Measurements from ENCODE around the gene CBFB.

DNA sequence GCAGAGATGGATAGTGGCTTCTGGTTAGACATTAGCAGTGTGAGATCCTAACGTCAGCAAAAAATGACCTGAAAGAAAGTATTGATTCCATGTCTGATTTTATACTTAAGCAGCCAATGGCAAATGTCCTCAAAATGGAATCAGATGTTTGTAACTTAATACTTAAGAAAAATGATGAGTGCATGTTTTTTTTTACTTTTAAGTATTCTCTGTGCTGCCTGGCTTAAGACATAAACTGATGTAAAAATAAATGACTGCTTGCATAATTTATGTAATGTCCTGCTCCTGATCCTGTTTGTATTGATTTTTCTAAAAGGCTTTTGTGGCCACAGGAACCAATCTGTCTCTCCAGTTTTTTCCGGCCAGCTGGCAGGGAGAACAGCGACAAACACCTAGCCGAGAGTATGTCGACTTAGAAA, 7.4 kb downstream of the CBFB start:
- TF ChIP-seq, protein P1, sequence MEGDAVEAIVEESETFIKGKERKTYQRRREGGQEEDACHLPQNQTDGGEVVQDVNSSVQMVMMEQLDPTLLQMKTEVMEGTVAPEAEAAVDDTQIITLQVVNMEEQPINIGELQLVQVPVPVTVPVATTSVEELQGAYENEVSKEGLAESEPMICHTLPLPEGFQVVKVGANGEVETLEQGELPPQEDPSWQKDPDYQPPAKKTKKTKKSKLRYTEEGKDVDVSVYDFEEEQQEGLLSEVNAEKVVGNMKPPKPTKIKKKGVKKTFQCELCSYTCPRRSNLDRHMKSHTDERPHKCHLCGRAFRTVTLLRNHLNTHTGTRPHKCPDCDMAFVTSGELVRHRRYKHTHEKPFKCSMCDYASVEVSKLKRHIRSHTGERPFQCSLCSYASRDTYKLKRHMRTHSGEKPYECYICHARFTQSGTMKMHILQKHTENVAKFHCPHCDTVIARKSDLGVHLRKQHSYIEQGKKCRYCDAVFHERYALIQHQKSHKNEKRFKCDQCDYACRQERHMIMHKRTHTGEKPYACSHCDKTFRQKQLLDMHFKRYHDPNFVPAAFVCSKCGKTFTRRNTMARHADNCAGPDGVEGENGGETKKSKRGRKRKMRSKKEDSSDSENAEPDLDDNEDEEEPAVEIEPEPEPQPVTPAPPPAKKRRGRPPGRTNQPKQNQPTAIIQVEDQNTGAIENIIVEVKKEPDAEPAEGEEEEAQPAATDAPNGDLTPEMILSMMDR (IDR thresholded peaks at IDR 0.05; ENCODE audit: low read depth, low read length): no peak
- no peak for TF ChIP-seq EZH2phosphoT487 (IDR thresholded peaks at IDR 0.05; ENCODE audit: low read depth)

Measured in OCI-LY3 (cell line).